Measurements from ENCODE around the gene UPK1B. TPM values are rescaled to one million over a fixed set of nuclear protein-coding genes. Genes with fewer than 3 reads are reported as not detected.

The UPK1B gene
- total RNA-seq, 1 experiment from 2014 or later, result 26.9 TPM

- Mint-ChIP-seq H3K9me3 (ENCODE audit: low read depth, unreplicated experiment) (no peaks in the 10 kb centered on the region), H3K27me3 (ENCODE audit: unreplicated experiment) (no peaks in the 10 kb centered on the region), H3K36me3 (ENCODE audit: insufficient read depth, unreplicated experiment) (peaks cover 43% of the 10 kb centered on the region), H3K4me3 (ENCODE audit: low read depth, unreplicated experiment) (no peak overlapping the region), H3K4me1 (ENCODE audit: low read depth, unreplicated experiment) (no peaks in the 10 kb centered on the region), H3K27ac (ENCODE audit: unreplicated experiment) (no peak overlapping the region)
- CTCF ChIA-PET, result no interaction called here
- BruUV-seq (replicated peaks), result no TSS peak
- DNase-seq, result no peak
- intact Hi-C loops (cut with micrococcal nuclease; ENCODE audit: unreplicated experiment), result loop anchor here (5.0 kb wide), 1 partner anchor 59 kb away; no protein-coding TSS in a partner anchor
- TF ChIP-seq, protein P1, sequence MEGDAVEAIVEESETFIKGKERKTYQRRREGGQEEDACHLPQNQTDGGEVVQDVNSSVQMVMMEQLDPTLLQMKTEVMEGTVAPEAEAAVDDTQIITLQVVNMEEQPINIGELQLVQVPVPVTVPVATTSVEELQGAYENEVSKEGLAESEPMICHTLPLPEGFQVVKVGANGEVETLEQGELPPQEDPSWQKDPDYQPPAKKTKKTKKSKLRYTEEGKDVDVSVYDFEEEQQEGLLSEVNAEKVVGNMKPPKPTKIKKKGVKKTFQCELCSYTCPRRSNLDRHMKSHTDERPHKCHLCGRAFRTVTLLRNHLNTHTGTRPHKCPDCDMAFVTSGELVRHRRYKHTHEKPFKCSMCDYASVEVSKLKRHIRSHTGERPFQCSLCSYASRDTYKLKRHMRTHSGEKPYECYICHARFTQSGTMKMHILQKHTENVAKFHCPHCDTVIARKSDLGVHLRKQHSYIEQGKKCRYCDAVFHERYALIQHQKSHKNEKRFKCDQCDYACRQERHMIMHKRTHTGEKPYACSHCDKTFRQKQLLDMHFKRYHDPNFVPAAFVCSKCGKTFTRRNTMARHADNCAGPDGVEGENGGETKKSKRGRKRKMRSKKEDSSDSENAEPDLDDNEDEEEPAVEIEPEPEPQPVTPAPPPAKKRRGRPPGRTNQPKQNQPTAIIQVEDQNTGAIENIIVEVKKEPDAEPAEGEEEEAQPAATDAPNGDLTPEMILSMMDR (IDR thresholded peaks at IDR 0.05; ENCODE audit: unreplicated experiment), result no peak
These were observed 63.4 kb downstream of the UPK1B start for GRCh38 chr3:119236756-119237155.

- no peak for DNase-seq
- Mint-ChIP-seq H3K4me3 (ENCODE audit: low read depth, unreplicated experiment) (no peak overlapping the region), H3K36me3 (ENCODE audit: insufficient read depth, unreplicated experiment) (peaks cover 43% of the 10 kb centered on the region), H3K4me1 (ENCODE audit: low read depth, unreplicated experiment) (no peaks in the 10 kb centered on the region), H3K9me3 (ENCODE audit: low read depth, unreplicated experiment) (no peaks in the 10 kb centered on the region), H3K27me3 (ENCODE audit: unreplicated experiment) (no peaks in the 10 kb centered on the region), H3K27ac (ENCODE audit: unreplicated experiment) (no peak overlapping the region)
- no TSS peak for BruUV-seq (replicated peaks)
- CTCF ChIA-PET, result no interaction called here
- TF ChIP-seq, protein P1 (IDR thresholded peaks at IDR 0.05; ENCODE audit: unreplicated experiment), result no peak
- intact Hi-C loops (cut with micrococcal nuclease; ENCODE audit: unreplicated experiment), result loop anchor here (5.0 kb wide), 1 partner anchor 60 kb away; no protein-coding TSS in a partner anchor
These were observed 63.9 kb downstream of the UPK1B start for GRCh38 chr3:119237299-119237698.

GRCh38 chr3:119238363-119238762 lies 65.0 kb downstream of the UPK1B start:
- intact Hi-C loops (cut with micrococcal nuclease; ENCODE audit: unreplicated experiment), result loop anchor here (5.0 kb wide), 1 partner anchor 61 kb away; no protein-coding TSS in a partner anchor
- Mint-ChIP-seq H3K36me3 (ENCODE audit: insufficient read depth, unreplicated experiment) (peaks cover 43% of the 10 kb centered on the region), H3K27me3 (ENCODE audit: unreplicated experiment) (no peaks in the 10 kb centered on the region), H3K27ac (ENCODE audit: unreplicated experiment) (no peak overlapping the region), H3K9me3 (ENCODE audit: low read depth, unreplicated experiment) (no peaks in the 10 kb centered on the region), H3K4me1 (ENCODE audit: low read depth, unreplicated experiment) (no peaks in the 10 kb centered on the region), H3K4me3 (ENCODE audit: low read depth, unreplicated experiment) (no peak overlapping the region)
- DNase-seq, result no peak
- CTCF ChIA-PET, result no interaction called here
- no TSS peak for BruUV-seq (replicated peaks)
- TF ChIP-seq, protein P1 (IDR thresholded peaks at IDR 0.05; ENCODE audit: unreplicated experiment), result no peak

GRCh38 chr3:119239206-119239820 lies 65.9 kb downstream of the UPK1B start:
- Mint-ChIP-seq H3K27ac (ENCODE audit: unreplicated experiment) (peak overlapping the region; percentile 89), H3K27me3 (ENCODE audit: unreplicated experiment) (no peaks in the 10 kb centered on the region), H3K9me3 (ENCODE audit: low read depth, unreplicated experiment) (no peaks in the 10 kb centered on the region), H3K36me3 (ENCODE audit: insufficient read depth, unreplicated experiment) (peaks cover 39% of the 10 kb centered on the region), H3K4me3 (ENCODE audit: low read depth, unreplicated experiment) (peak overlapping the region; percentile 96), H3K4me1 (ENCODE audit: low read depth, unreplicated experiment) (no peaks in the 10 kb centered on the region)
- intact Hi-C loops (cut with micrococcal nuclease; ENCODE audit: unreplicated experiment), result loop anchor here (5.0 kb wide), 1 partner anchor 62 kb away; no protein-coding TSS in a partner anchor
- TSS peak; percentile 53 for BruUV-seq (replicated peaks)
- CTCF ChIA-PET, result interaction anchor here (2.9 kb wide), 1 partner anchor 356 kb away, joined by 24 read pairs; no protein-coding TSS in a partner anchor
- TF ChIP-seq, protein P1 (IDR thresholded peaks at IDR 0.05; ENCODE audit: unreplicated experiment), result no peak
- DNase-seq, result no peak

All from Calu3 (cell line).